ENCODE results near the gene TMEM221.
"Not testable (repeated sequence)": the region's sequence is repeated elsewhere in the genome, so short reads cannot be mapped to it uniquely, and the experiment has no call there.

TMEM221 gene

DNA sequence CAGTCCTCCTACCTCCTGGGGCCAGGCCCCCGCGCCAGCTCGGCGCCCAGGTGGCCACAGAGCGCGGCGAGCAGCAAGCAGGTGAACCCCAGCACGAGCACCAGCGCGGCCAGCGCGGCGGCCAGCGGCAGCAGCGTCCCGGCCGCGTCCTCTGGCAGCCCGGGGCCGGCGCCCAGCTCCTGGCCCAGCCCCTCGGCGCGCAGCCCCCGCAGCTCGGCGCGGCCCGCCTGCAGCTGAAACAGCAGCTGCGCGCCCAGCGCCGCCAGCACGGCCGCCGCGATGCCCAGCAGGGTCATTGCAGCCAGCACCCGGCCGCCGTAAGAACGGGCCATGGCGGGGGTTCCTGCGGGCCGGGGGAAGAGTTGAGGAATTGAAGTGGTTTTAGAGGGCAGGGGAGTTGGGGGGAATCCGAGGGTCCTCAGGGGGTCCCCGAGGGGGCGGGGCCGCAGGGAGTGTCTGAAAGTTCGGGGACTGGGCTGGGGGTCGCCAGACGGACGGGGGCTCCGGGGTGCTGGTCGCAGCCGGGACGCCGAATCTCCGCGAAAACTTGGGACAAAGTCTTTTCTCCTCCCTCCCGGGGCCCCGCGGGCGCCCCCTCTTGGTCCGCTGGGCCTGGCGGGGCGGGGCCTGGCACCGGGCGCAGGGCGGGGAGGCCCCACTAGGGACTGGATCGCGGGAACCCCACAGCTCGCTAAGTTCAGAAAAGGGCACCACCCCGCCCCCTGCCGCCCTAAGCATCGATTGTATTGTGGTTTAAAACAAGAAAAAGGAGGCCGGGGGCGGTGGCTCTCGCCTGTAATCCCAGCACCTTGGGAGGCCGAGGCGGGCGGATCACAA is at the start of gene TMEM221:
TMEM221 (minus strand) TSS at position 538 of the 837 bp plus-strand sequence; CDS start at position 332, 206 bp downstream.
- DNase-seq, result peak; percentile 24

GRCh38 chr19:17497149-17497798 is 48.8 kb upstream of the TMEM221 start:
- no peak for DNase-seq

DNA sequence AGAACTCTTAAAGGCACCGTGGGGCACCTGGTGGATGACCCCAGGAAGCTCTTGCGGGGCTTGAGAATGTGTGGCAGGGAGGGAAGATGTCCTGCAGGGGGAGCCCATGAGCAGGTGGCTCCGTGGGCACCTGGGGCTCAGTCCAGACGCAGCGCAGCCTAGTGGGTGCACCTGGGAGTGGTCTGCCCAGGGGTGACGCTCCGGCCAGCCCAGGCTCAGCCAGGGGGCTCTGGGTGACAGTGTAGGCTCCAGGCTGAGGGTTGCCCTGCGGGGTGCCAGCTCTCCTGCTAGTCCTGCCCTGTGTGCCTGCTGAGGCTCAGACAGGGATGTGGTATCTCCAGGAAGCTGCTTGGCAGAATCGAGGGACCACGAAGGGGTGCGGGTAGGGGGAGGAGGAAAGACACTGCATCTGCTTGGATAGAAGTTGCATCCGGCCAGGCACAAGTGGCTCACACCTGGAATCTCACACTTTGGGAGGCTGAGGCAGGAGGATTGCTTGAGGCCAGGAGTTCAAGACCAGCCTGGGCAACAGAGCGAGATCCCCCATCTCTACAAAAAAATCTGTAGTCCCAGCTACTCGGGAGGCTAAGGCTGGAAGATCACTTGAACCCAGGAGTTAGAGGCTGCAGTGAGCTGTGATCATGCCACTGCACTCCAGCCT is 48.0 kb upstream of the TMEM221 start:
- DNase-seq, result peak; percentile 67

GRCh38 chr19:17495639-17496296 is 47.3 kb upstream of the TMEM221 start:
- DNase-seq, result no peak

GRCh38 chr19:17491287-17491686 is 42.8 kb upstream of the TMEM221 start:
- no peak for DNase-seq

DNA sequence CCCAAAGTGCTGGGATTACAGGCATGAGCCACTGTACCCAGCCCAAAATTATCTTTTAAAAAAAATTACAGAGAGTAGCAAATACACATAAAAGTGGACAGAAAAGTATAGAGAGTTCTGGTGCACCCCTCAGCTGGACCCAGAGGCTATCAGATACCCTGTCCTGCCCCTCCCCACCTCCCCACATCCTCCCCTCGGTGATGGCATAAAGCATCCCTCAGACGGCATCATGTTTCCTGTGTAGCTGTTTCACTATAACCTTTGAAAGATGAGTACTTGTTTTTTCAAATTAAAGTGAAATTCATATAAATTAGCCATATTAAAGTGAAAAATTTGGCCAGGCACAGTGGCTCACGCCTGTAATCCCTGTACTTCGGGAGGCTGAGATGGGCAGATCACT is 41.9 kb upstream of the TMEM221 start:
- DNase-seq, result no peak

DNA sequence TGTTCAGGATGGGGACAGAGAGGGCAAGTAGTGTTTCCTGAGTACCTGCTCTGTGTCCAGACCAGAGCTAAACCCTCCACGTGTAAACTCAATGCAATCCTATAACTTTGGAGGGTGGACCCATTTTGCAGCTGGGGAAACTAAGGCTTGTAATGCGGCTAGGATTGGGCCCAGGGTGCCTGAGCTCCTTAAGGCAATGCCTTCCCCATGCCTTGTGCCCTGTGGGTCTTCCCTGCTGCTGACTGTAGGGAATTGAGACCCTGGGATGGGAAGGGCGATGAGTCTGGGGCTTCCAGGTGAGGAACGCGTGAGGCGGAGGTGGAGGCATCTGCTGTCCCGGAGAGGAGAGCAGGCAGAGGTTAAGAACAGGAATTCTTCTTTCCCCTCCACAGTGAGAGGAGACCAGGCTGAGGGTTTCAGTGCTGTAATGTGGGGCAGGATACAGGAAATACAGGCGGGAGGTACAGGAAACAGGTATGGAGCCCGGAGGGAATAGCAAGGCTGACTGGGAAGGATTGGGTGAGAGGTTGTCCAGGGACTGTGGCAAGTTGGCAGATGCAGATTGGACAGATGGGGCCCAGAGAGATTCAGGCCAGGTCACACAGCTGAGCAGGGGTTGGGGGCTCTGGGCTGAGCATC is 41.0 kb upstream of the TMEM221 start:
- no peak for DNase-seq

DNA sequence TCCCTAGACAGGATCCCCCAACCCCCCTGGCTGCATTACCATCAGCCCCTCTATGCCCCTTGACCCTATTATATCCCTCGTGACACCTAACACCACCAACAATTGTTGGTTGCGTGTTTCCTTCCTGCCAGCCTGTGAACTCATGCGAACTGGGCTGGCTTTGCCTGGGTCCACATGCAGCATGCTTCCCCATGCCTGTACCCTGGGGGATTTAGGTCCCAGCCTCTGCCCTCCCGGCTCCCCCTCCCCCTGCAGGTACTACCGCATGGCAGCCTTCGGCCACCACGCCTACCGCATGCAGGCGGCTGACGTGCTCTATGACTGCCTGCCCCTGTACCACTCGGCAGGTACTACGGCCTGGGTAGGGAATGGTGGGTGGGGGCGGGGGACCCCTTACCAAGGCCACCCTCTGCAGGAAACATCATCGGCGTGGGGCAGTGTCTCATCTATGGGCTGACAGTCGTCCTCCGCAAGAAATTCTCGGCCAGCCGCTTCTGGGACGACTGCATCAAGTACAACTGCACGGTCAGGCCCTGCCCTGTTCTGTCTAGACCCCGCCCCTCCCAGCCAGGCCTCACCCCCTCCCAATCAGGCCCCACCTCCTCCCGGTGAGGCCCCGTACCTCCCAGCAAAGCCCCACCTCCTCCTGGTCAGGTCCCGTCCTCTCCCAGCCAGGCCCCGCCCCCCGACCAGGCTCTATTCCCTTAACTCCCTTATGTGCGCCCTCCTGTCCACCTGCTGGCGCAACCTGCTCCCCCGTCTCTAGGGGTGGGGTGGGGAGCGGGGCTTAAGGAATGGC is 40.3 kb upstream of the TMEM221 start:
- no peak for DNase-seq

DNA sequence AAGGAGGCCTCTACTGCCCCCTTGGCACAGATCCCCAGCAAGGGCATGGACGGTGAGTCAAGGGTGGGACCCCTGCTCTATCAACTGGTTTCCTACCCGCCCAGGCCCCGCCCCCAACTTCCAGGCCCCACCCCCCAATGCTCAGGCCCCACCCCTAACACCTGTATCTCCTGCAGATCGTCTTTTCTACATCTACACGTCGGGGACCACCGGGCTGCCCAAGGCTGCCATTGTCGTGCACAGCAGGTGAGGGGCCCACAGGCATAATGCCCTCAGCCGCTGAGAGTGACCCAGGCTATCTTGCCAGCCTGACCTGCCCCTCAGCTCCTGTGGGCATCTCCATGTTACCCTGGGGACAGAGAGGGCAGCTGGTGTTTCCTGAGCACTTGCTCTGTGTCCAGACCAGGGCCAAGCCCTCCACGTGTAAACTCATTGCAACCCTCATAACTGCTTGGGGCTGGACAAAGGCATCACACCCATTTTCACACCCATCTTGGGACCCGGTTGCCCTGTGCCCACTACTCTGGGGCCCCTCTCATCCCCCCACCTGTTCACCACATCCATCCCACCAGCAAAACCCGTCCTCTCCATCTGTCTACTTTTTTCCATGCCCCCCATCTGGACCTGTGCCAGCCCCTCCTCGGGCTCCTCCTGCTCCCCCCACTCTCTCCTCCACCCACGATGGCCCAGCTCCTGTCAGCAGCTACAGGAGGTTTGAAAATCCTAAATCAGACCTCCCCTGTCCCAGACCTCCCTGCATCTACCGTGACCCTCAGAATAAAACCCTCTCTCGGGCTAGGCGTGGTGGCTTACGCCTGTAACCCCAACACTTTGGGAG is 39.0 kb upstream of the TMEM221 start:
- no peak for DNase-seq

DNA sequence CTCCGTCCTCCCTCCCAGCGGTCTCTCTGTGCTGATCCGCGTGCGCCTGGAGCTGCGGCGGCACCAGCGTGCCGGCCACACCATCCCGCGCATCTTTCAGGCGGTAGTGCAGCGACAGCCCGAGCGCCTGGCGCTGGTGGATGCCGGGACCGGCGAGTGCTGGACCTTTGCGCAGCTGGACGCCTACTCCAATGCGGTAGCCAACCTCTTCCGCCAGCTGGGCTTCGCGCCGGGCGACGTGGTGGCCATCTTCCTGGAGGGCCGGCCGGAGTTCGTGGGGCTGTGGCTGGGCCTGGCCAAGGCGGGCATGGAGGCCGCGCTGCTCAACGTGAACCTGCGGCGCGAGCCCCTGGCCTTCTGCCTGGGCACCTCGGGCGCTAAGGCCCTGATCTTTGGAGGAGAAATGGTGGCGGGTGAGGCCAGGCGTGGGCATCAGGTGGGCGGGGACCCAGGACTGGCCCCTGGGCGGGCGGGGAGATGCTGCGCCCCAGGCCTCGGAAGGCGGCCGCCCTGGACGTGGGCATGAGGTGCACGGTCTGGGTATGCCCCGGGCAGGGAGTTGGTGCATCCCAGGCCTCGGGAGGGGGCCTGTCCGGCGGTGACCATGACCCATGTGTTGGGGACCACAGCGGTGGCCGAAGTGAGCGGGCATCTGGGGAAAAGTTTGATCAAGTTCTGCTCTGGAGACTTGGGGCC is 38.2 kb upstream of the TMEM221 start:
- DNase-seq, result no peak

DNA sequence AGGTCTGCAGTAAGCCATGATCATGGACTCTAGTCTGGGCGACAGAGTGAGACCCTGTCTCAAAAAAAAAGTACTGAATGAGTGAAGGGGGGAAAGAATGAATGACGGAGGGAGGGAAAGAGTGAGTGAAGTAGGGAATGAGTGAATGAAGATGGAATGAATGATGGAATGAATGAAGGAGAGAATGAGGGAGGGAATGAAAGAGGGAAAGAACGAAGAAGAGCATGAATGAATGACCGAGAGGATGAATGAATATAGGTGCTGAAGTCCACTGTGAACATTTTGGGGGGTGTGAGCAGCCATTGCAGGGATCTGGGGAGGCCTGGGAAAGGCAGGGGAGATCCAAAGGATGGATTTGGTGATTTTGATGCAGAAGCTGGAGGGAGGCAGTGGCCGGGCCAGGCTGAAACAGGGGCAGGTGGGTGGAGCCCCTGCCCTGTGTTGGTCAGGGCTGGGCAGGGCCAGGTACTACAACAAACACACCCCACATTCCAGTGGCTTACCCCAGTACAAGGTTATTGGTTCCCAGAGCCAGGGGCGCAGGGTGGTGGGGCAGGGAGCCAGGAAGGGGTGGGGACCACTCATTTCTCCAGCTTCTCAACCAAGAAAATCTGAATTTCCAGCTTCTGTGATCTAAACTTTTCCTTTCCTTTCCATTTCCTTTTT is 36.2 kb upstream of the TMEM221 start:
- DNase-seq, result no peak

GRCh38 chr19:17483605-17484002 is 35.1 kb upstream of the TMEM221 start:
- no peak for DNase-seq

DNA sequence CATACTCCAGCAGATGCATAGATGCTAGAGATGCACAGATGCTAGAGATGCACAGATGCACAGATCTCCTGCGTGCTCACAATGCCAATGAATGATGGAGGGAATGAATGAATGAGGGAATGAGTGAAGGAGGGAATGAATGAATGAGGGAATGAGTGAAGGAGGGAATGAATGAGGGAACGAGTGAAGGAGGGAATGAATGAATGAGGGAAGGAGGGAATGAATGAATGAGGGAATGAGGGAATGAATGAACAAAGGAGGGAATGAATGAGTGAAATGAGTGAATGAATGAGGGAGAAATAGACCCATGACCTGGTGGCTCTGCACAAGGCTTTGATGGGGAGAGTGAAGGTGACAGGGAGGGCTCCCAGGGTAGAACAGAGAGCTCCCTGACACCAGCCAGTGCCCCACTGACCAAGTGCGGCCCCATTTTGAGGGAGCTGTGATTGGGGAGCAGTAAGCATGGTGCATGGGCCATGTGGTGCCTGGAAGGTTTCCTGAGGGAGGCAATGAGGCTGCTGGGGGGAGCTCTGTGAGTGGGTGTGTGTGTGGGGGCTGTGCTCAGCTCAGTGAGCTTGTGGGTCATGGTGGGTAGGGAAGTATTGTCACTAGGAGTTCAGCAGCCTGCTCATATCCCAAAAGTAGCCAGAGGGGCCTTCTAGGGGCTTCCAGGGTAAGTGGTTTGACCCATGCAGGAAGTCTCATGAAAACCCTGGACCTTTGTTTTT is 34.6 kb upstream of the TMEM221 start:
- DNase-seq, result no peak

DNA sequence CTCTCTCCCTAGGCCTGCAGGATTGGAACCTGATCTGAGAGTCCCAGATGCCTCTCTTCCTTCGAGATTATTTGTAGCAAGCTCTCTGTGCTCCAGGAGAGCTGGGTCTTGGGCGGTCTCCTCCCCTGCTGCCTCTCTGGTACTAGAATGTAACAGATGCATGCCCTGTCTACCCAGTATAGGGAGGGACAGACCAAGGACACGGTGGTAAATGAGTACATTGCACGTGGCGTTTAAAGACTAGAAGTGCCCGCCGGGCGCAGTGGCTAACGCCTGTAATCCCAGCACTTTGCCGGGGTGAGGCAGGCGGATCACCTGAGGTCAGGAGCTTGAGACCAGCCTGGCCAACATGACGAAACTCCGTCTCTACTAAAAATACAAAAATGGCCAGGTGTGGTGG is 33.5 kb upstream of the TMEM221 start:
- no peak for DNase-seq

- peak; percentile 44 for DNase-seq
Observed at GRCh38 chr19:17479325-17479791, 30.9 kb upstream of the TMEM221 start.

- peak; percentile 71 for DNase-seq
Observed at GRCh38 chr19:17475541-17476115, 27.2 kb upstream of the TMEM221 start.

GRCh38 chr19:17475011-17475540 is 26.6 kb upstream of the TMEM221 start:
- not testable (repeated sequence) for DNase-seq

- DNase-seq, result peak; percentile 87
Observed at GRCh38 chr19:17473041-17473440, 24.6 kb upstream of the TMEM221 start.
